NCI-H2196 treated with DMSO at 0.1 percent for 48 hours (cell line): ENCODE data around the gene PJVK.
"Not testable (repeated sequence)": the region's sequence is repeated elsewhere in the genome, so short reads cannot be mapped to it uniquely, and the experiment has no call there.

Experiments used
- DNase-seq: peaks from one replicate; lab custom pipeline; 2025; ENCODE audit not compliant: unreplicated experiment; lab: John Stamatoyannopoulos, UW

The PJVK gene

GRCh38 chr2:178428396-178428806 lies 22.8 kb upstream of the PJVK start:
- no peak for DNase-seq

- DNase-seq, result no peak
These were observed 21.8 kb upstream of the PJVK start for GRCh38 chr2:178429336-178429735.

- DNase-seq, result no peak
These were observed 14.5 kb upstream of the PJVK start for GRCh38 chr2:178436662-178437061.

- DNase-seq, result no peak
These were observed 9.8 kb upstream of the PJVK start for GRCh38 chr2:178441426-178441825.

GRCh38 chr2:178448968-178449661 lies 2.1 kb upstream of the PJVK start:
- no peak for DNase-seq

- DNase-seq, result no peak
These were observed 1.3 kb upstream of the PJVK start for GRCh38 chr2:178449700-178450523.

GRCh38 chr2:178450524-178450773 lies 729 bp upstream of the PJVK start:
- DNase-seq, result no peak

- DNase-seq, result no peak
These were observed 1.2 kb downstream of the PJVK start for GRCh38 chr2:178452334-178452733.

- DNase-seq, result no peak
These were observed 1.7 kb downstream of the PJVK start for GRCh38 chr2:178452870-178453269.

GRCh38 chr2:178455947-178456346 lies 4.8 kb downstream of the PJVK start:
- DNase-seq, result no peak

- no peak for DNase-seq
These were observed 6.3 kb downstream of the PJVK start for GRCh38 chr2:178457390-178457886.

GRCh38 chr2:178469219-178469849 lies 18.2 kb downstream of the PJVK start:
- no peak for DNase-seq

- DNase-seq, result not testable (repeated sequence)
These were observed 20.1 kb downstream of the PJVK start for GRCh38 chr2:178471313-178471712.

GRCh38 chr2:178473373-178473772 lies 22.2 kb downstream of the PJVK start:
- no peak for DNase-seq

GRCh38 chr2:178473931-178474330 lies 22.8 kb downstream of the PJVK start:
- no peak for DNase-seq

GRCh38 chr2:178474560-178474959 lies 23.4 kb downstream of the PJVK start:
- no peak for DNase-seq

- no peak for DNase-seq
These were observed 25.3 kb downstream of the PJVK start for GRCh38 chr2:178476477-178476876.

GRCh38 chr2:178477443-178478129 lies 26.4 kb downstream of the PJVK start:
- no peak for DNase-seq

GRCh38 chr2:178478130-178478438 lies 26.9 kb downstream of the PJVK start:
- DNase-seq, result no peak

GRCh38 chr2:178478439-178479274 lies 27.5 kb downstream of the PJVK start, which contains the start of gene FKBP7:
FKBP7 (minus strand) TSS chr2:178478600; CDS start chr2:178478499, 101 bp downstream.
- peak; percentile 71 for DNase-seq

- DNase-seq, result no peak
These were observed 28.1 kb downstream of the PJVK start for GRCh38 chr2:178479275-178479616.
